ENCODE measurements around the gene ALPK3. TPM values are rescaled to one million over a fixed set of nuclear protein-coding genes. Genes with fewer than 3 reads are reported as not detected.

ALPK3 gene
- total and polyA plus RNA-seq, 9 of the 15 experiments (the other 6 are each of a cell fraction or from before 2014, with no cell fraction given) = 0.04 to 1.0 (median 0.07) TPM; not detected in 2

- Histone ChIP-seq H4K20me1 (replicated peaks; ENCODE audit: control insufficient read depth, insufficient read depth, low read length) (no peaks in the 10 kb centered on the region), H3K36me3 (ENCODE audit: control insufficient read depth, insufficient read depth, low read length) (no peaks in the 10 kb centered on the region), H3K27me3 (ENCODE audit: control insufficient read depth in 2 of 2, insufficient read depth in 2 of 2, low read length in 2 of 2) (peaks cover 0 to 18% of the 10 kb centered on the region in 2 experiments; a peak in 3 of 5 replicates), H3K27ac (ENCODE audit: extremely low read depth, low read depth, low read length) (no peak overlapping the region), H2AFZ (ENCODE audit: low read depth, low read length) (no peak overlapping the region), H3K4me2 (ENCODE audit: insufficient read depth, low read length) (no peak overlapping the region), H3K9ac (ENCODE audit: insufficient read depth in 1 of 2, low read depth in 2 of 2, low read length in 2 of 2) (no peak overlapping the region), H3K4me3 (no peak overlapping the region), H3K4me1 (replicated peaks in 1 of 2; ENCODE audit: control insufficient read depth in 2 of 2, insufficient read depth in 2 of 2, low read length in 2 of 2) (peaks cover 3 to 6% of the 10 kb centered on the region in 2 experiments; a peak in 3 of 5 replicates), H3K9me3 (replicated peaks; ENCODE audit: control insufficient read depth, insufficient read depth, low read depth, low read length) (no peaks in the 10 kb centered on the region), H3K9me1 (ENCODE audit: control insufficient read depth, insufficient read depth, low read length) (no peaks in the 10 kb centered on the region), H3K79me2 (ENCODE audit: control insufficient read depth, insufficient read depth, low read length) (no peaks in the 10 kb centered on the region)
- in situ Hi-C loops (cut with MboI) = loop anchor here (25.0 kb wide), 1 partner anchor 296 kb away; no protein-coding TSS in a partner anchor
- FAIRE-seq = no peak
- no peak for ATAC-seq
- POLR2A ChIA-PET = interaction anchor here (1.0 to 2.1 kb wide), 4 partner anchors 9 to 16 kb away, joined by 4 to 8 read pairs (median 6); no protein-coding TSS in a partner anchor
- intact Hi-C loops (cut with micrococcal nuclease) = loop anchor here (10.0 kb wide), 1 partner anchor 161 kb away; no protein-coding TSS in a partner anchor
- 18% methylated on average over 6 of the region's 6 CpGs for WGBS (ENCODE audit: insufficient coverage, low coverage, missing lambda C conversion rate)
- TF ChIP-seq ATF3 (IDR thresholded peaks at IDR 0.05) (peak; percentile 39; the same call in 1 of the 2 replicates), ATF3 (CRISPR knock-in tag; conservative IDR thresholded peaks at IDR 0.05) (no peak), THAP7 (CRISPR knock-in tag; IDR thresholded peaks at IDR 0.05) (no peak), MAFG (tag; conservative IDR thresholded peaks at IDR 0.05) (no peak), USF1 (CRISPR knock-in tag; IDR thresholded peaks at IDR 0.05) (no peak), BHLHE40 (IDR thresholded peaks at IDR 0.05; ENCODE audit: low read length) (no peak)
- TF ChIP-seq, protein P1, sequence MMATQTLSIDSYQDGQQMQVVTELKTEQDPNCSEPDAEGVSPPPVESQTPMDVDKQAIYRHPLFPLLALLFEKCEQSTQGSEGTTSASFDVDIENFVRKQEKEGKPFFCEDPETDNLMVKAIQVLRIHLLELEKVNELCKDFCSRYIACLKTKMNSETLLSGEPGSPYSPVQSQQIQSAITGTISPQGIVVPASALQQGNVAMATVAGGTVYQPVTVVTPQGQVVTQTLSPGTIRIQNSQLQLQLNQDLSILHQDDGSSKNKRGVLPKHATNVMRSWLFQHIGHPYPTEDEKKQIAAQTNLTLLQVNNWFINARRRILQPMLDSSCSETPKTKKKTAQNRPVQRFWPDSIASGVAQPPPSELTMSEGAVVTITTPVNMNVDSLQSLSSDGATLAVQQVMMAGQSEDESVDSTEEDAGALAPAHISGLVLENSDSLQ (IDR thresholded peaks at IDR 0.05) = peak; percentile 77
- no peak for DNase-seq (ENCODE audit: extremely low read depth in 1 of 4, low spot score in 3 of 4)
- no TSS peak for BruUV-seq (replicated peaks)
- CTCF ChIA-PET (ENCODE audit: low intra/inter-chr PET ratio) = no interaction called here
These were observed 66.3 kb downstream of the ALPK3 start for GRCh38 chr15:84883466-84883865.

Measured in K562 (cell line).